WTC11 (cell line): ENCODE measurements around the gene PTPRN2. TPM values are rescaled to one million over a fixed set of nuclear protein-coding genes. Genes with fewer than 3 reads are reported as not detected.

Experiments
- ATAC-seq: fragments of 200-7000 bp; cut with Tn5 transposase; 2 replicates; pipeline ENCODE4 v1.10.0; 2021; ENCODE audit warnings: mild to moderate bottlenecking, moderate library complexity
- CTCF ChIA-PET: fragments of 300-600 bp; sonication (Branson Sonifier 250); formaldehyde crosslinking; loops from one replicate; lab custom pipeline; 2021; ENCODE audit warnings: antibody characterized with exemption; lab: Charles Lee
- POLR2A ChIA-PET: fragments of 350-600 bp; sonication (Branson Sonifier 250); formaldehyde crosslinking; loops from one replicate; lab custom pipeline; 2021; ENCODE audit warnings: antibody characterized with exemption; lab: Charles Lee
- DNase-seq: peaks from one replicate; pipeline ENCODE4 v3.0.0; 2021; ENCODE audit warnings: low spot score
- H3K27ac Mint-ChIP-seq: 2 replicates; pipeline ENCODE4 v1.8.0; 2021; ENCODE audit warnings: mixed read lengths
- H3K27me3 Mint-ChIP-seq: 2 replicates; pipeline ENCODE4 v1.8.0; 2021; ENCODE audit warnings: low read depth, mild to moderate bottlenecking, moderate library complexity, mixed read lengths
- H3K36me3 Mint-ChIP-seq: 2 replicates; pipeline ENCODE4 v1.8.0; 2021; ENCODE audit warnings: mixed read lengths
- H3K4me1 Mint-ChIP-seq: 2 replicates; pipeline ENCODE4 v1.8.0; 2022; ENCODE audit warnings: mixed read lengths
- H3K4me3 Mint-ChIP-seq: 2 replicates; pipeline ENCODE4 v1.8.0; 2021; ENCODE audit warnings: mild to moderate bottlenecking, moderate library complexity, mixed read lengths
- H3K9me3 Mint-ChIP-seq: 2 replicates; pipeline ENCODE4 v1.8.0; 2021; ENCODE audit warnings: mixed read lengths
- ARID4B ChIP-seq: sonication (generic); formaldehyde crosslinking; IDR thresholded peaks from 2 replicates; pipeline ENCODE4 v1.8.0; 2023; ENCODE audit warnings: missing genetic modification reagents, mild to moderate bottlenecking, borderline replicate concordance
- CREB1 ChIP-seq: sonication (generic); formaldehyde crosslinking; IDR thresholded peaks from 2 replicates; pipeline ENCODE4 v1.8.0; 2023; ENCODE audit warnings: mild to moderate bottlenecking, missing genetic modification reagents
- E2F1 ChIP-seq: sonication (generic); formaldehyde crosslinking; IDR thresholded peaks from 2 replicates; pipeline ENCODE4 v1.8.0; 2022; ENCODE audit warnings: mild to moderate bottlenecking, missing genetic modification reagents
- GTF2I ChIP-seq: fragments of 250-450 bp; sonication (Bioruptor Pico); conservative IDR thresholded peaks from 2 replicates; pipeline ENCODE4 v1.4.0; 2021; ENCODE audit warnings: mild to moderate bottlenecking
- KAT7 ChIP-seq: sonication (generic); formaldehyde crosslinking; IDR thresholded peaks from 2 replicates; pipeline ENCODE4 v1.8.1; 2023; ENCODE audit warnings: missing genetic modification reagents, mild to moderate bottlenecking, borderline replicate concordance
- MLX ChIP-seq: sonication (generic); formaldehyde crosslinking; IDR thresholded peaks from 2 replicates; pipeline ENCODE4 v1.8.1; 2023; ENCODE audit warnings: mild to moderate bottlenecking, missing genetic modification reagents, moderate library complexity
- PRRX2 ChIP-seq: fragments of 250-450 bp; sonication (Bioruptor Pico); IDR thresholded peaks from 2 replicates; pipeline ENCODE4 v1.8.0; 2021; ENCODE audit warnings: mild to moderate bottlenecking
- TP53 ChIP-seq: sonication (generic); formaldehyde crosslinking; IDR thresholded peaks from 2 replicates; pipeline ENCODE4 v1.8.1; 2023; ENCODE audit warnings: mild to moderate bottlenecking, missing genetic modification reagents
- ZNF219 ChIP-seq: sonication (generic); formaldehyde crosslinking; IDR thresholded peaks from 2 replicates; pipeline ENCODE4 v1.8.0; 2023; ENCODE audit warnings: missing genetic modification reagents, mild to moderate bottlenecking, borderline replicate concordance
- ZNF232 ChIP-seq: sonication (generic); formaldehyde crosslinking; IDR thresholded peaks from 2 replicates; pipeline ENCODE4 v1.8.0; 2022; ENCODE audit warnings: mild to moderate bottlenecking, missing genetic modification reagents
- ZNF416 ChIP-seq: fragments of 250-450 bp; sonication (Bioruptor Pico); IDR thresholded peaks from 2 replicates; pipeline ENCODE4 v1.9.0; 2021; ENCODE audit warnings: mild to moderate bottlenecking, inconsistent platforms
- ZNF423 ChIP-seq: fragments of 250-450 bp; sonication (Bioruptor Pico); IDR thresholded peaks from 2 replicates; pipeline ENCODE4 v2.1.2; 2022; ENCODE audit warnings: mild to moderate bottlenecking, moderate library complexity
- total RNA-seq: library from RNA; stranded (reverse); gene quantifications from 3 replicates; pipeline ENCODE4 v1.2.3, GENCODE V29; 2021
- TF ChIP-seq, protein P1 (sequence below): fragments of 250-450 bp; sonication (Bioruptor Pico); IDR thresholded peaks from 2 replicates; pipeline ENCODE4 v1.9.0; 2021; ENCODE audit warnings: mild to moderate bottlenecking, borderline replicate concordance

Gene PTPRN2
- total RNA-seq, 1 experiment from 2014 or later: 4.7 TPM

DNA sequence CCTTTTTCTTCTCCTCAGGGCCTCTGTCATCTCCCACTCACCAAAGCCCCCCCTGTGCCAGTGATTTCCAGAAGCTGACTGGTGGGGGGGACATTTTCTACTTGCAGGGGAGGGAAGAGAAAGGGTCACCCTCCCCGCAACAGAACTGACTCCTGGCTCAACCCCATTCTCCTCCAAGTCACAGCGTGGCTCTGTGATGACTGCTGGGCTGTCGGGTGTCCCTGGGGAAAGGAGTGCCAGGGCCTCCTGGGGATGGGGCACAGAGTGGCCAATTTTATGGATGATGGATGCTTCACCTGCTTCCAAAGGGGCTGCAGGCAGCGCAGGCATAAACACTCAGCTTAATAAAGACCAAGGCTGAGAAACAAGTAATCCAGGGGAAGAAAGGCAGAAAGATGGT lies 523.0 kb downstream of the PTPRN2 start (continued):
- no peak for TF ChIP-seq ARID4B (CRISPR knock-in tag)
- TF ChIP-seq, all 79 proteins: peak for 0

GRCh38 chr7:158063850-158064610 lies 523.6 kb downstream of the PTPRN2 start:
- CTCF ChIA-PET: no interaction called here
- no peak overlapping the region for H3K27ac Mint-ChIP-seq

More at GRCh38 chr7:158063850-158064610, 523.6 kb downstream of the PTPRN2 start:
- H3K4me1 Mint-ChIP-seq: no peaks in the 10 kb centered on the region
- peaks cover 25% of the 10 kb centered on the region for H3K9me3 Mint-ChIP-seq
- ATAC-seq (no peak), DNase-seq (no peak)
- H3K36me3 Mint-ChIP-seq: peaks cover 23% of the 10 kb centered on the region
- peaks cover 12% of the 10 kb centered on the region for H3K27me3 Mint-ChIP-seq
- POLR2A ChIA-PET: no interaction called here
- no peak overlapping the region for H3K4me3 Mint-ChIP-seq
- TF ChIP-seq TP53 (no peak), ZNF423 (CRISPR knock-in tag) (no peak), CREB1 (CRISPR knock-in tag) (no peak), ZNF232 (no peak), E2F1 (no peak), PRRX2 (CRISPR knock-in tag) (no peak), ZNF219 (no peak), MLX (no peak), ZNF416 (CRISPR knock-in tag) (no peak), GTF2I (CRISPR knock-in tag) (no peak), KAT7 (CRISPR knock-in tag) (no peak)
- TF ChIP-seq, protein P1, sequence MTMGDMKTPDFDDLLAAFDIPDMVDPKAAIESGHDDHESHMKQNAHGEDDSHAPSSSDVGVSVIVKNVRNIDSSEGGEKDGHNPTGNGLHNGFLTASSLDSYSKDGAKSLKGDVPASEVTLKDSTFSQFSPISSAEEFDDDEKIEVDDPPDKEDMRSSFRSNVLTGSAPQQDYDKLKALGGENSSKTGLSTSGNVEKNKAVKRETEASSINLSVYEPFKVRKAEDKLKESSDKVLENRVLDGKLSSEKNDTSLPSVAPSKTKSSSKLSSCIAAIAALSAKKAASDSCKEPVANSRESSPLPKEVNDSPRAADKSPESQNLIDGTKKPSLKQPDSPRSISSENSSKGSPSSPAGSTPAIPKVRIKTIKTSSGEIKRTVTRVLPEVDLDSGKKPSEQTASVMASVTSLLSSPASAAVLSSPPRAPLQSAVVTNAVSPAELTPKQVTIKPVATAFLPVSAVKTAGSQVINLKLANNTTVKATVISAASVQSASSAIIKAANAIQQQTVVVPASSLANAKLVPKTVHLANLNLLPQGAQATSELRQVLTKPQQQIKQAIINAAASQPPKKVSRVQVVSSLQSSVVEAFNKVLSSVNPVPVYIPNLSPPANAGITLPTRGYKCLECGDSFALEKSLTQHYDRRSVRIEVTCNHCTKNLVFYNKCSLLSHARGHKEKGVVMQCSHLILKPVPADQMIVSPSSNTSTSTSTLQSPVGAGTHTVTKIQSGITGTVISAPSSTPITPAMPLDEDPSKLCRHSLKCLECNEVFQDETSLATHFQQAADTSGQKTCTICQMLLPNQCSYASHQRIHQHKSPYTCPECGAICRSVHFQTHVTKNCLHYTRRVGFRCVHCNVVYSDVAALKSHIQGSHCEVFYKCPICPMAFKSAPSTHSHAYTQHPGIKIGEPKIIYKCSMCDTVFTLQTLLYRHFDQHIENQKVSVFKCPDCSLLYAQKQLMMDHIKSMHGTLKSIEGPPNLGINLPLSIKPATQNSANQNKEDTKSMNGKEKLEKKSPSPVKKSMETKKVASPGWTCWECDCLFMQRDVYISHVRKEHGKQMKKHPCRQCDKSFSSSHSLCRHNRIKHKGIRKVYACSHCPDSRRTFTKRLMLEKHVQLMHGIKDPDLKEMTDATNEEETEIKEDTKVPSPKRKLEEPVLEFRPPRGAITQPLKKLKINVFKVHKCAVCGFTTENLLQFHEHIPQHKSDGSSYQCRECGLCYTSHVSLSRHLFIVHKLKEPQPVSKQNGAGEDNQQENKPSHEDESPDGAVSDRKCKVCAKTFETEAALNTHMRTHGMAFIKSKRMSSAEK (CRISPR knock-in tag): no peak
- TF ChIP-seq, all 79 proteins: peak for 0
